Activated B cell treated with CpG ODN at 0.5 μM for 24 hours (primary cell): ENCODE data around the gene PPP2R2C. TPM values are rescaled to one million over a fixed set of nuclear protein-coding genes. Genes with fewer than 3 reads are reported as not detected.

Experiments used
- ATAC-seq: fragments of 200-7000 bp; cut with Tn5 transposase; one replicate; pipeline ENCODE4 v1.10.0; 2021; ENCODE audit warnings: low read depth, mild to moderate bottlenecking, moderate library complexity
- CTCF ChIA-PET: fragments of 350-600 bp; sonication (Branson Sonifier 250); formaldehyde crosslinking; loops from one replicate; lab custom pipeline; 2021; ENCODE audit warnings: antibody characterized with exemption; lab: Charles Lee
- POLR2A ChIA-PET: fragments of 350-600 bp; sonication (Branson Sonifier 250); formaldehyde crosslinking; loops from one replicate; lab custom pipeline; 2021; ENCODE audit warnings: antibody characterized with exemption; lab: Charles Lee
- DNase-seq: peaks from one replicate; pipeline ENCODE4 v3.0.0; 2022
- H3K27ac Mint-ChIP-seq: one replicate; pipeline ENCODE4 v1.8.0; 2020; ENCODE audit warnings: mixed read lengths
- H3K27me3 Mint-ChIP-seq: one replicate; pipeline ENCODE4 v1.8.0; 2021; ENCODE audit warnings: mixed read lengths
- H3K36me3 Mint-ChIP-seq: one replicate; pipeline ENCODE4 v1.8.0; 2021; ENCODE audit warnings: low read depth, mixed read lengths
- H3K4me1 Mint-ChIP-seq: one replicate; pipeline ENCODE4 v1.8.0; 2021; ENCODE audit warnings: mixed read lengths
- H3K4me3 Mint-ChIP-seq: one replicate; pipeline ENCODE4 v1.8.0; 2020; ENCODE audit warnings: mild to moderate bottlenecking, mixed read lengths
- H3K9me3 Mint-ChIP-seq: one replicate; pipeline ENCODE4 v1.8.0; 2020; ENCODE audit warnings: mixed read lengths
- CTCF ChIP-seq: fragments of 200-600 bp; IDR thresholded peaks from one replicate; pipeline ENCODE4 v1.8.0; 2022; ENCODE audit warnings: antibody characterized with exemption, mild to moderate bottlenecking
- intact Hi-C: fragments of 100-400 bp; cut with micrococcal nuclease; formaldehyde crosslinking; loops from one replicate; pipeline ENCODE4 v1.15.1; 2024
- total RNA-seq: library from RNA; stranded (reverse); gene quantifications from 2 replicates; pipeline ENCODE4 v1.2.3, GENCODE V29; 2022

The PPP2R2C gene
- total RNA-seq, 1 donor from 2014 or later: not detected

GRCh38 chr4:6469898-6470501 is 2.4 kb downstream of the PPP2R2C start:
- Mint-ChIP-seq H3K9me3 (no peaks in the 10 kb centered on the region), H3K27me3 (peaks cover 40% of the 10 kb centered on the region), H3K36me3 (no peaks in the 10 kb centered on the region), H3K4me3 (peak overlapping the region; percentile 7), H3K4me1 (peaks cover 8% of the 10 kb centered on the region), H3K27ac (no peak overlapping the region)
- no peak for ATAC-seq
- ChIA-PET POLR2A (no interaction called here), CTCF (no interaction called here)
- DNase-seq: no peak
- TF ChIP-seq CTCF: no peak
- intact Hi-C loops: no loop called here

- ChIA-PET CTCF (no interaction called here), POLR2A (no interaction called here)
- no peak for TF ChIP-seq CTCF
- Mint-ChIP-seq H3K9me3 (no peaks in the 10 kb centered on the region), H3K4me1 (peaks cover 8% of the 10 kb centered on the region), H3K27ac (no peak overlapping the region), H3K4me3 (no peak overlapping the region), H3K36me3 (no peaks in the 10 kb centered on the region), H3K27me3 (peaks cover 36% of the 10 kb centered on the region)
- intact Hi-C loops: no loop called here
- ATAC-seq (no peak), DNase-seq (no peak)
These were observed 3.3 kb downstream of the PPP2R2C start for GRCh38 chr4:6469144-6469543.

- no peak for ATAC-seq
- TF ChIP-seq CTCF: no peak
- peak; percentile 3 for DNase-seq
- ChIA-PET POLR2A (no interaction called here), CTCF (no interaction called here)
- peaks cover 36% of the 10 kb centered on the region for H3K27me3 Mint-ChIP-seq
- intact Hi-C loops: no loop called here
- H3K36me3 Mint-ChIP-seq: no peaks in the 10 kb centered on the region
- H3K4me1 Mint-ChIP-seq: peaks cover 8% of the 10 kb centered on the region
- H3K27ac Mint-ChIP-seq: no peak overlapping the region
- no peaks in the 10 kb centered on the region for H3K9me3 Mint-ChIP-seq
- H3K4me3 Mint-ChIP-seq: no peak overlapping the region
These were observed 4.0 kb downstream of the PPP2R2C start for GRCh38 chr4:6468376-6468775.

- Mint-ChIP-seq H3K36me3 (no peaks in the 10 kb centered on the region), H3K27ac (no peak overlapping the region), H3K9me3 (no peaks in the 10 kb centered on the region), H3K4me1 (peaks cover 5% of the 10 kb centered on the region), H3K27me3 (peaks cover 30% of the 10 kb centered on the region), H3K4me3 (no peak overlapping the region)
- TF ChIP-seq CTCF: no peak
- DNase-seq (no peak), ATAC-seq (no peak)
- ChIA-PET CTCF (no interaction called here), POLR2A (no interaction called here)
- intact Hi-C loops: no loop called here
These were observed 4.8 kb downstream of the PPP2R2C start for GRCh38 chr4:6467600-6467999.

- Mint-ChIP-seq H3K27me3 (peaks cover 31% of the 10 kb centered on the region), H3K36me3 (no peaks in the 10 kb centered on the region), H3K4me3 (no peak overlapping the region), H3K4me1 (peaks cover 5% of the 10 kb centered on the region), H3K9me3 (no peaks in the 10 kb centered on the region), H3K27ac (no peak overlapping the region)
- TF ChIP-seq CTCF: no peak
- intact Hi-C loops: no loop called here
- no peak for DNase-seq
- CTCF ChIA-PET: no interaction called here
- POLR2A ChIA-PET: no interaction called here
- no peak for ATAC-seq
These were observed 5.5 kb downstream of the PPP2R2C start for GRCh38 chr4:6466756-6467381.
